WTC11 (cell line): ENCODE data around the gene TYSND1. TPM values are rescaled to one million over a fixed set of nuclear protein-coding genes. Genes with fewer than 3 reads are reported as not detected.

Source experiments
- ATF3 ChIP-seq: sonication (generic); formaldehyde crosslinking; conservative IDR thresholded peaks from 2 replicates; pipeline ENCODE4 v1.8.1; 2022; ENCODE audit warnings: mild to moderate bottlenecking, missing genetic modification reagents
- ELF4 ChIP-seq: sonication (generic); formaldehyde crosslinking; IDR thresholded peaks from 2 replicates; pipeline ENCODE4 v1.8.1; 2022; ENCODE audit warnings: low read depth, mild to moderate bottlenecking, moderate library complexity, missing genetic modification reagents
- ESRRA ChIP-seq: sonication (generic); formaldehyde crosslinking; IDR thresholded peaks from 2 replicates; pipeline ENCODE4 v1.8.1; 2022; ENCODE audit warnings: mild to moderate bottlenecking, missing genetic modification reagents, borderline replicate concordance
- MYBL2 ChIP-seq: sonication (generic); formaldehyde crosslinking; IDR thresholded peaks from 2 replicates; pipeline ENCODE4 v1.8.1; 2023; ENCODE audit warnings: mild to moderate bottlenecking, moderate library complexity, missing genetic modification reagents
- NFE2L1 ChIP-seq: sonication (generic); formaldehyde crosslinking; IDR thresholded peaks from 2 replicates; pipeline ENCODE4 v1.8.1; 2023; ENCODE audit warnings: missing genetic modification reagents
- NFYB ChIP-seq: sonication (generic); formaldehyde crosslinking; conservative IDR thresholded peaks from 2 replicates; pipeline ENCODE4 v1.8.0; 2022; ENCODE audit warnings: low read depth, missing genetic modification reagents
- PRRX2 ChIP-seq: fragments of 250-450 bp; sonication (Bioruptor Pico); IDR thresholded peaks from 2 replicates; pipeline ENCODE4 v1.8.0; 2021; ENCODE audit warnings: mild to moderate bottlenecking
- SP1 ChIP-seq: sonication (generic); formaldehyde crosslinking; conservative IDR thresholded peaks from 2 replicates; pipeline ENCODE4 v1.8.1; 2022; ENCODE audit warnings: missing genetic modification reagents
- TEAD1 ChIP-seq: sonication (generic); formaldehyde crosslinking; IDR thresholded peaks from 2 replicates; pipeline ENCODE4 v1.8.0; 2022; ENCODE audit warnings: mild to moderate bottlenecking, missing genetic modification reagents
- ZNF121 ChIP-seq: sonication (generic); formaldehyde crosslinking; IDR thresholded peaks from 2 replicates; pipeline ENCODE4 v1.8.0; 2023; ENCODE audit warnings: missing genetic modification reagents
- ZNF138 ChIP-seq: sonication (generic); formaldehyde crosslinking; conservative IDR thresholded peaks from 2 replicates; pipeline ENCODE4 v1.8.1; 2022; ENCODE audit warnings: mild to moderate bottlenecking, moderate library complexity, missing genetic modification reagents
- ZNF281 ChIP-seq: sonication (generic); formaldehyde crosslinking; IDR thresholded peaks from 2 replicates; pipeline ENCODE4 v1.8.0; 2023; ENCODE audit warnings: mild to moderate bottlenecking, missing genetic modification reagents
- ZNF512 ChIP-seq: sonication (generic); formaldehyde crosslinking; IDR thresholded peaks from 2 replicates; pipeline ENCODE4 v1.8.1; 2022; ENCODE audit warnings: missing genetic modification reagents, borderline replicate concordance
- total RNA-seq: library from RNA; stranded (reverse); gene quantifications from 3 replicates; pipeline ENCODE4 v1.2.3, GENCODE V29; 2021
- TF ChIP-seq, protein P1 (sequence below): fragments of 250-450 bp; sonication (Bioruptor Pico); IDR thresholded peaks from 2 replicates; pipeline ENCODE4 v1.9.0; 2021; ENCODE audit warnings: mild to moderate bottlenecking
- TF ChIP-seq, protein P2 (sequence below): sonication (generic); formaldehyde crosslinking; IDR thresholded peaks from 2 replicates; pipeline ENCODE4 v1.8.0; 2023; ENCODE audit warnings: missing genetic modification reagents

TYSND1 gene
- total RNA-seq, 1 experiment from 2014 or later, result 18.9 TPM

DNA sequence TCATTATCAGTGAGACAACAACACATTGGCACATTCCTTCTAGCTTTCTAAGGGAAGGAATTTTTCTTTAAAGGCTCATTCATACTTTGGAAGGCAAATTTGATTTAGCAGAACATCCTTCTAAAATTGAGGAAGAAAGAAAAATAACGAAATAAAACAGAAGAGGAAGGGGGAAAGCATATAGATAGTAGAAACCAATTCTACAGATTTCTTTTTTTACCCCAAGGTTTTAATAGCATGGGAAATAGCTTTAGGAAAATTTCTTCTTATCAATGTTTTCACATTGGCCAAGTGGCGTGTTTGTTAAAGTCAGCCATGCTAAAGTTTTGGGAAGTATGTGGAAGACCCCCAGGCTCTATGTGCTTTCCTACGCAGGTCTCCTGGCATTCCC is 58.2 kb downstream of the TYSND1 start (continued):
- TF ChIP-seq ZNF281 (no peak), ESRRA (CRISPR knock-in tag) (no peak), ZNF138 (CRISPR knock-in tag) (no peak), ATF3 (no peak), SP1 (CRISPR knock-in tag) (no peak), ELF4 (no peak), ZNF512 (no peak), ZNF121 (CRISPR knock-in tag) (no peak), NFE2L1 (CRISPR knock-in tag) (no peak), MYBL2 (CRISPR knock-in tag) (no peak), PRRX2 (CRISPR knock-in tag) (no peak), NFYB (CRISPR knock-in tag) (no peak), TEAD1 (no peak)
- TF ChIP-seq, protein P1, sequence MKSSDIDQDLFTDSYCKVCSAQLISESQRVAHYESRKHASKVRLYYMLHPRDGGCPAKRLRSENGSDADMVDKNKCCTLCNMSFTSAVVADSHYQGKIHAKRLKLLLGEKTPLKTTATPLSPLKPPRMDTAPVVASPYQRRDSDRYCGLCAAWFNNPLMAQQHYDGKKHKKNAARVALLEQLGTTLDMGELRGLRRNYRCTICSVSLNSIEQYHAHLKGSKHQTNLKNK (CRISPR knock-in tag), result no peak
- TF ChIP-seq, protein P2, sequence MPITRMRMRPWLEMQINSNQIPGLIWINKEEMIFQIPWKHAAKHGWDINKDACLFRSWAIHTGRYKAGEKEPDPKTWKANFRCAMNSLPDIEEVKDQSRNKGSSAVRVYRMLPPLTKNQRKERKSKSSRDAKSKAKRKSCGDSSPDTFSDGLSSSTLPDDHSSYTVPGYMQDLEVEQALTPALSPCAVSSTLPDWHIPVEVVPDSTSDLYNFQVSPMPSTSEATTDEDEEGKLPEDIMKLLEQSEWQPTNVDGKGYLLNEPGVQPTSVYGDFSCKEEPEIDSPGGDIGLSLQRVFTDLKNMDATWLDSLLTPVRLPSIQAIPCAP (CRISPR knock-in tag), result no peak

Other genes with a start within 250 kb of the TYSND1 start
- 33.0 to 35.4 TPM (median 33.5 TPM) in 3 replicates for gene MACROH2A2, start 93.9 kb downstream of the TYSND1 start, total RNA-seq
- gene AIFM2, start 13.9 kb downstream of the TYSND1 start, total RNA-seq, result 4.4 to 5.2 TPM (median 4.6 TPM) in 3 replicates
- gene SAR1A, start 23.8 kb upstream of the TYSND1 start, total RNA-seq, result 102 to 111 TPM (median 109 TPM) in 3 replicates
- 140 to 180 TPM (median 144 TPM) in 3 replicates for gene PPA1, start 86.7 kb upstream of the TYSND1 start, total RNA-seq
- gene NPFFR1, start 137.3 kb upstream of the TYSND1 start, total RNA-seq, result 0.04 to 0.05 TPM in 2 of 3 replicates, not detected in the other
- 26.4 to 29.4 TPM (median 28.1 TPM) in 3 replicates for gene LRRC20, start 235.9 kb upstream of the TYSND1 start, total RNA-seq